HG03469 (cell line): ENCODE data around the gene SLC25A6.
"Not testable (repeated sequence)": the region's sequence is repeated elsewhere in the genome, so short reads cannot be mapped to it uniquely, and the experiment has no call there.

Experiments
- ATAC-seq: cut with Tn5 transposase; IDR thresholded peaks from one replicate; pipeline ENCODE4 v1.9.1; 2021; ENCODE audit warnings: mild to moderate bottlenecking, moderate library complexity, moderate number of reproducible peaks; ENCODE audit not compliant: unreplicated experiment

The SLC25A6 gene

GRCh38 chrX:1391370-1391706, 575 bp downstream of the SLC25A6 start:
- no peak for ATAC-seq

GRCh38 chrX:1390621-1391369, 1.1 kb downstream of the SLC25A6 start:
- ATAC-seq, result no peak

- ATAC-seq, result no peak
Observed at GRCh38 chrX:1389993-1390285, 2.0 kb downstream of the SLC25A6 start.

GRCh38 chrX:1389181-1389992, 2.5 kb downstream of the SLC25A6 start:
- ATAC-seq, result no peak

GRCh38 chrX:1388651-1389050, 3.3 kb downstream of the SLC25A6 start:
- no peak for ATAC-seq

GRCh38 chrX:1387141-1387776, 4.7 kb downstream of the SLC25A6 start:
- no peak for ATAC-seq

GRCh38 chrX:1386338-1387127, 5.4 kb downstream of the SLC25A6 start:
- ATAC-seq, result no peak

- ATAC-seq, result no peak
Observed at GRCh38 chrX:1385253-1386223, 6.4 kb downstream of the SLC25A6 start.

- ATAC-seq, result no peak
Observed at GRCh38 chrX:1384658-1385252, 7.2 kb downstream of the SLC25A6 start.

- no peak for ATAC-seq
Observed at GRCh38 chrX:1380672-1381233, 11.2 kb downstream of the SLC25A6 start.

GRCh38 chrX:1378306-1378759, 13.6 kb downstream of the SLC25A6 start:
- no peak for ATAC-seq

GRCh38 chrX:1368385-1368698, 23.6 kb downstream of the SLC25A6 start:
- no peak for ATAC-seq

GRCh38 chrX:1366363-1366762, 25.6 kb downstream of the SLC25A6 start:
- ATAC-seq, result not testable (repeated sequence)

GRCh38 chrX:1361910-1362309, 30.0 kb downstream of the SLC25A6 start:
- no peak for ATAC-seq

- no peak for ATAC-seq
Observed at GRCh38 chrX:1361275-1361674, 30.6 kb downstream of the SLC25A6 start.

- ATAC-seq, result no peak
Observed at GRCh38 chrX:1360171-1360570, 31.7 kb downstream of the SLC25A6 start.

GRCh38 chrX:1359477-1359873, 32.4 kb downstream of the SLC25A6 start:
- no peak for ATAC-seq

- ATAC-seq, result no peak
Observed at GRCh38 chrX:1358793-1359476, 33.0 kb downstream of the SLC25A6 start.

- no peak for ATAC-seq
Observed at GRCh38 chrX:1357993-1358392, 33.9 kb downstream of the SLC25A6 start.
